ENCODE results near the gene SBF2. TPM values are rescaled to one million over a fixed set of nuclear protein-coding genes. Genes with fewer than 3 reads are reported as not detected.

The SBF2 gene
- total and polyA plus RNA-seq, 2 of the 13 experiments (the other 11 are each of a cell fraction or from before 2014, with no cell fraction given), result 24.0 to 45.8 TPM

DNA sequence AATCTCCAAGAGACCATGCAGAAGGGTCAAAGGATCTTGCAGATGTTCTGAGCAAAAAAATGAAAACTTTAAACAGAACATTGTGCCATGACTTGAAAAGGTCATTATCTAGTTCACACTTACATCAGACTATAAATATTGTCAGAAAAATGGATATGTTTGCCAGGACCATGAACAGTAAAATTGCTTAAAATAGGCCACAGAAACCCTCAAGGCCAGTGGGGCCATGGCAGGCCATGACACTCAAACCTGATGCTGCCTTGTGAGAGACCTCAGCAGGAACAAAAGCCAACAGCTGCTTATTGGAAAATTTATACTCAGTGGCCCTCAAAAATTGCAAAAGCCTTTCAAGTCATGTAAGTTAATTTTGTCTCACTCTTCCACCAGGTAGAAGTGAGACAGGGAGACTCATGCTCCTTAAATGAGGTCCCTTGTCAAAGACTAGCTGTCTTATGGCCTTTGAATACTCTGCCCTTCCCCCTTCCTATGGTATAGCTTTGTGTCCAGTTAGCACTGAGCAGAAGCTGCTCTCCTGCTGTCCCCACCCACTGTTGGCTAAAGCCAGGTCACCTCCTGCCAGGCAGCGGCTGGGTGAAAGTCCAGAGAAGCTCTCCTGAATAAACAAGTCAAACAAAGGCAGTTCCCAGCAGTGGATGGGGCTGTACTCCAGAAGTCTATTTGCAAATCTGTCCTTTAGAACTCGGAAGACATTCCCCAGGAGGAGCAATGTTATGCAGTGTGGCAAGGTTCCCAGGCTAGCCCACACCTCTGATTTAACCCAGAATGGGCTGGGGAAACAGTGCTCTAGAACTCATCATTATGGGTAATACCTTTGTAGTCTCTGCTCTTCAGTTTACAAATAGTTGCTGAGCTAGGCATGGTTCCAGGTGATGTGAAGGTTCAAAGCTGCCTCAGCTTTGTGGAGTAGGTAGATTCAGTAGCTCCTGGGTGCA lies 32.3 kb upstream of the SBF2 start (continued):
- TF ChIP-seq, protein P1, sequence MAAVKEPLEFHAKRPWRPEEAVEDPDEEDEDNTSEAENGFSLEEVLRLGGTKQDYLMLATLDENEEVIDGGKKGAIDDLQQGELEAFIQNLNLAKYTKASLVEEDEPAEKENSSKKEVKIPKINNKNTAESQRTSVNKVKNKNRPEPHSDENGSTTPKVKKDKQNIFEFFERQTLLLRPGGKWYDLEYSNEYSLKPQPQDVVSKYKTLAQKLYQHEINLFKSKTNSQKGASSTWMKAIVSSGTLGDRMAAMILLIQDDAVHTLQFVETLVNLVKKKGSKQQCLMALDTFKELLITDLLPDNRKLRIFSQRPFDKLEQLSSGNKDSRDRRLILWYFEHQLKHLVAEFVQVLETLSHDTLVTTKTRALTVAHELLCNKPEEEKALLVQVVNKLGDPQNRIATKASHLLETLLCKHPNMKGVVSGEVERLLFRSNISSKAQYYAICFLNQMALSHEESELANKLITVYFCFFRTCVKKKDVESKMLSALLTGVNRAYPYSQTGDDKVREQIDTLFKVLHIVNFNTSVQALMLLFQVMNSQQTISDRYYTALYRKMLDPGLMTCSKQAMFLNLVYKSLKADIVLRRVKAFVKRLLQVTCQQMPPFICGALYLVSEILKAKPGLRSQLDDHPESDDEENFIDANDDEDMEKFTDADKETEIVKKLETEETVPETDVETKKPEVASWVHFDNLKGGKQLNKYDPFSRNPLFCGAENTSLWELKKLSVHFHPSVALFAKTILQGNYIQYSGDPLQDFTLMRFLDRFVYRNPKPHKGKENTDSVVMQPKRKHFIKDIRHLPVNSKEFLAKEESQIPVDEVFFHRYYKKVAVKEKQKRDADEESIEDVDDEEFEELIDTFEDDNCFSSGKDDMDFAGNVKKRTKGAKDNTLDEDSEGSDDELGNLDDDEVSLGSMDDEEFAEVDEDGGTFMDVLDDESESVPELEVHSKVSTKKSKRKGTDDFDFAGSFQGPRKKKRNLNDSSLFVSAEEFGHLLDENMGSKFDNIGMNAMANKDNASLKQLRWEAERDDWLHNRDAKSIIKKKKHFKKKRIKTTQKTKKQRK (IDR thresholded peaks at IDR 0.05; ENCODE audit: low read length), result no peak
- TF ChIP-seq HDAC1 (CRISPR knock-in tag; IDR thresholded peaks at IDR 0.05) (peak; percentile 93), HHEX (CRISPR knock-in tag; IDR thresholded peaks at IDR 0.05) (no peak), ZNF576 (CRISPR knock-in tag; IDR thresholded peaks at IDR 0.05) (no peak), ZNF367 (CRISPR knock-in tag; IDR thresholded peaks at IDR 0.05; ENCODE audit: borderline replicate concordance) (no peak), ZNF619 (CRISPR knock-in tag; IDR thresholded peaks at IDR 0.05) (no peak; the same call in 1 of the 2 replicates), ZFP37 (CRISPR knock-in tag; IDR thresholded peaks at IDR 0.05; ENCODE audit: borderline replicate concordance) (0 out of 2 replicates have a peak, but pooled peaks have one; percentile 31), MTA3 (CRISPR knock-in tag; IDR thresholded peaks at IDR 0.05) (no peak), ZNF580 (CRISPR knock-in tag; IDR thresholded peaks at IDR 0.05; ENCODE audit: borderline replicate concordance, low read depth) (peak; percentile 92; the same call in 1 of the 2 replicates), POGK (CRISPR knock-in tag; conservative IDR thresholded peaks at IDR 0.05) (peak; percentile 87), HNF4G (IDR thresholded peaks at IDR 0.05; ENCODE audit: borderline replicate concordance, low read depth, low read length) (peak; percentile 97), HNF4G (CRISPR knock-in tag; IDR thresholded peaks at IDR 0.05; ENCODE audit: borderline replicate concordance, low read depth) (peak; percentile 93), ISL2 (CRISPR knock-in tag; IDR thresholded peaks at IDR 0.05) (peak; percentile 77), SMAD9 (CRISPR knock-in tag; IDR thresholded peaks at IDR 0.05) (no peak), RELA (CRISPR knock-in tag; IDR thresholded peaks at IDR 0.05) (no peak), TARDBP (CRISPR knock-in tag; IDR thresholded peaks at IDR 0.05) (peak; percentile 81), ZNF770 (CRISPR knock-in tag; IDR thresholded peaks at IDR 0.05) (no peak)
- TF ChIP-seq, protein P2, sequence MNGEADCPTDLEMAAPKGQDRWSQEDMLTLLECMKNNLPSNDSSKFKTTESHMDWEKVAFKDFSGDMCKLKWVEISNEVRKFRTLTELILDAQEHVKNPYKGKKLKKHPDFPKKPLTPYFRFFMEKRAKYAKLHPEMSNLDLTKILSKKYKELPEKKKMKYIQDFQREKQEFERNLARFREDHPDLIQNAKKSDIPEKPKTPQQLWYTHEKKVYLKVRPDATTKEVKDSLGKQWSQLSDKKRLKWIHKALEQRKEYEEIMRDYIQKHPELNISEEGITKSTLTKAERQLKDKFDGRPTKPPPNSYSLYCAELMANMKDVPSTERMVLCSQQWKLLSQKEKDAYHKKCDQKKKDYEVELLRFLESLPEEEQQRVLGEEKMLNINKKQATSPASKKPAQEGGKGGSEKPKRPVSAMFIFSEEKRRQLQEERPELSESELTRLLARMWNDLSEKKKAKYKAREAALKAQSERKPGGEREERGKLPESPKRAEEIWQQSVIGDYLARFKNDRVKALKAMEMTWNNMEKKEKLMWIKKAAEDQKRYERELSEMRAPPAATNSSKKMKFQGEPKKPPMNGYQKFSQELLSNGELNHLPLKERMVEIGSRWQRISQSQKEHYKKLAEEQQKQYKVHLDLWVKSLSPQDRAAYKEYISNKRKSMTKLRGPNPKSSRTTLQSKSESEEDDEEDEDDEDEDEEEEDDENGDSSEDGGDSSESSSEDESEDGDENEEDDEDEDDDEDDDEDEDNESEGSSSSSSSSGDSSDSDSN (CRISPR knock-in tag; IDR thresholded peaks at IDR 0.05), result peak; percentile 64; the same call in 1 of the 2 replicates
